Activated naive CD4-positive, alpha-beta T cell treated with anti-CD3 and anti-CD28 coated beads, Interleukin-2, amount 50 U/mL, for 72 hours (primary cell): ENCODE results near the gene IRX6. TPM values are rescaled to one million over a fixed set of nuclear protein-coding genes. Genes with fewer than 3 reads are reported as not detected.

ENCODE experiments used
- ATAC-seq, 2 donors: fragments of 150-1000 bp; cut with Tn5 transposase; 2 replicates each; pipeline ENCODE4 v1.10.0; 2021; ENCODE audit warnings: mild to moderate bottlenecking in 2 of 2, moderate library complexity in 2 of 2
- DNase-seq, 2 donors: peaks; one replicate each; pipeline ENCODE4 v3.0.0; 2021 to 2022; ENCODE audit warnings: low spot score in 2 of 2
- H3K27ac Mint-ChIP-seq, 2 donors: one replicate each; pipeline ENCODE4 v1.8.0; 2022; ENCODE audit warnings: mild to moderate bottlenecking in 2 of 2, mixed read lengths in 2 of 2
- H3K36me3 Mint-ChIP-seq, 2 donors: one replicate each; pipeline ENCODE4 v1.8.0; 2022; ENCODE audit warnings: mixed read lengths in 2 of 2
- H3K9me3 Mint-ChIP-seq, 2 donors: one replicate each; pipeline ENCODE4 v1.8.0; 2022; ENCODE audit warnings: mixed read lengths in 2 of 2
- total RNA-seq, 2 donors: library from RNA; stranded (reverse); gene quantifications; one replicate each; pipeline ENCODE4 v1.2.3, GENCODE V29; 2022

IRX6 gene
- total RNA-seq, 2 donors from 2014 or later = not detected

DNA sequence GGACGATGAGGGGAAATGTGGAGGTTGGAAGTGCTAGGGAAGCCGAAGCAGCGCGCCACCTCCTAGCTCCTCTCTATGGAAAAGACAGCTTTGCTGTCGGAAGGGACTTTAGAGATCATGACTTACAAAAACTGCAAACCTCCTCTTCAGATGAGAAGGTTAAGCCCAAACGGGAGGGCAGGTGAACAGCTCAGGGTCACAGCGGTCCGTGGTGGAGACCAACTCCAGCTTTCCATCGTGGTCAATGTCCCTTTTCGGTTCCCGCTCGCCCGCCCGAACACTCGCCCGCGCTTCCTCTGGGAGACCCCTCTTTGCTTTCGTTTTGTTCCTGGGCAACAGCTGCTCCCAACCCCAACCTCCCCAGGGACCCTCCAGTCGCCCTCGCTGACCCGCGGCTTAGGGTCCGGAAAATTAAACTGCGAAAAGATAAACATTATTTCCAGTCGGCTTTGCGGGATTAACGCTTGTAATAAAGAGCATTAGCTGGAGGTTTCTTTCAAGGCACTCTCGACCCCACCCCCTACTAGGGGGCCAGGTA, 7.7 kb downstream of the IRX6 start:
- H3K27ac Mint-ChIP-seq = no peak overlapping the region
- ATAC-seq (no peak), DNase-seq (no peak)
- peaks cover 0 to 10% of the 10 kb centered on the region in 2 donors for H3K36me3 Mint-ChIP-seq
- no peaks in the 10 kb centered on the region for H3K9me3 Mint-ChIP-seq

DNA sequence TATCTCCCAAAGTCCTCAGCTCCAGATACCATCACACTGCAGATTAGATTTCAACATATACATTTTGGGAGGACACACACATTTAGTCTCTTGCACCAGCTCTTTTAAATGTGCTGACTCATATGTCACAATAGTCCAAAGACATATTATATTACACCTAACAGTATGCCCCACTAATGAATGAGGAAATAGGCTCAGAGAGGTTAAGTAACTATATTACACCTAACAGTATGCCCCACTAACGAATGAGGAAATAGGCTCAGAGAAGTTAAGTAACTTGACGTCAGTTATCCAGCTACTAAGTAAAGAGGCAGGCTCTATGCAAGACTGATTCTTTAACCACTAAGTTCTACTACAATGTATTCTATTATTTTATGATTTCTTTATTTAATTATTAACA, 9.7 kb downstream of the IRX6 start:
- ATAC-seq (no peak), DNase-seq (no peak)
- H3K27ac Mint-ChIP-seq = no peak overlapping the region
- peaks cover 0 to 10% of the 10 kb centered on the region in 2 donors for H3K36me3 Mint-ChIP-seq
- H3K9me3 Mint-ChIP-seq = no peaks in the 10 kb centered on the region

DNA sequence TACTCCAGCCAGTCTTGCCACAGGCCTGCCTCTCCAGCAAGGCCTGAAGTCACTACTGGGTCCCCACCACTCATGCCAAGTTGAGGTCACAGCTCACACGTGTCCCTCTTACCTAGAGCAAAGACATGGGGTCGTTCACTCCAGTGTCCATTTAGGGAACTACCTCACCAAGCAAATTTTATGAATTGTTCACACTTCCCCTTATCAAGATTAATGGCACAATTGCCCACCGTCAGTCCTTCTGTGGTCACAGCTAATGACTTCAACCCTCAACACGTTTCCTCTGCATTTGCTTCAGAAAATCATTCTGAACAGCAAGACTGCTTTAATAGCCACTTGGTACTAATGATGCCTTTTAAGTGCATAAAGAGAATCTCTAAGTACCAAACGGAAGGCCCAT, 14.6 kb downstream of the IRX6 start:
- ATAC-seq (no peak), DNase-seq (no peak)
- H3K27ac Mint-ChIP-seq = no peak overlapping the region
- H3K9me3 Mint-ChIP-seq = peaks cover 0 to 5% of the 10 kb centered on the region in 2 donors
- no peaks in the 10 kb centered on the region for H3K36me3 Mint-ChIP-seq

DNA sequence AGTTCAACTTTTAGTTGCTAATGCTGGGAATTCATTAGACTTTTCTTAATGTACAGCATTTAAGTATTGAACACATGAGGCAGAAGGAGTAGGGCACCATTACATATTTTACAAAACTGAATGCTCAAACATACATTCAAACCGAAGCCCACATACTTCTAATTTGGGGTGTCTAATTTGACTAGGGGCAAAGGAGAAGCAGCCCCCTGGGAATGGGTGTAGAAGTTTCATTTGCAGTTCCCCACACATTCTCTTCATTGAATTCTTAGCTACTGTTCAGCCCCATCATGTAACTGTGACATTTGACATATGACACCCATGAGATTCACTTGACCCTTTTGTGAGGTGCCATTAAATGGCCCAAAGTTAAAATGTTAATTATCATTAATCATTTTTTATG, 16.4 kb downstream of the IRX6 start:
- H3K36me3 Mint-ChIP-seq = no peaks in the 10 kb centered on the region
- ATAC-seq (no peak), DNase-seq (no peak)
- H3K27ac Mint-ChIP-seq = no peak overlapping the region
- H3K9me3 Mint-ChIP-seq = peaks cover 0 to 5% of the 10 kb centered on the region in 2 donors

DNA sequence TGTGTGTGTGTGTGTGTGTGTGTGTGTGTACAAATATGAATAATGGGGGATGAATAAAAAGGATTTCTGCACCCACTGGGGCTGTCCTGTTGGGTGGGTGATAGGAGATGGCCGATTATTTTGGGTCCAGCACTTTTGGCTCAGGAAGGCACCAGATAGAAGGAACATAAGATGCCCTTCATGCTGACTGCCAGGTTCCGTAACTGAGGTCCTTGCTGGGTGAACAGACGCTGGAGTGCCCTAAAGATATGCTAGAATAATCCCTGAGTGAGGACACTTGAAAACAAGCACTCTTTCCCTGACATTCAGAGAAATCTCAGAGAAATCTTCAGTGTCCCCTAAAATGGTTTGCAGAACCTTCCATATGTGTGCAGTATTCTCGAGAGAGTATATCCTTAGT, 17.7 kb downstream of the IRX6 start:
- no peak for ATAC-seq
- H3K9me3 Mint-ChIP-seq = peaks cover 0 to 5% of the 10 kb centered on the region in 2 donors
- DNase-seq = no peak
- H3K36me3 Mint-ChIP-seq = no peaks in the 10 kb centered on the region
- no peak overlapping the region for H3K27ac Mint-ChIP-seq

DNA sequence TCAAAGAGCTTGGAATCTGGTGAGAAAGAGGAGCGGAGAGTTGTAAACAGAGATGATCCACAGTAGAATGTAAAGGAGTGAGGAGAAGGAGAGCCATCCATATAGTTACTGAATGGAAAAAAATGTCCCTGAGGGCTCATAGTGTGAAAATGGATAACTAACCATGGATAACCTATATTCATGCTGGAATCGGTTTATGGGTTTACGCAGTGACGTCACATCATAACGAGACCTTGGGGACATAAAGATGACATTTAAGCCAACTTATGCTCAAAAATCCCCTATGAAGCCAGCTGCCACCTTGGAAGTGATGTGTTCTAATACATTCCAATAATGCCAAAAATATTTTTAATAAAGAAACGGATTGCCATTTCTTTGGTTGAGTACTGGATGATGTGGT, 22.5 kb downstream of the IRX6 start:
- Mint-ChIP-seq H3K36me3 (no peaks in the 10 kb centered on the region), H3K27ac (no peak overlapping the region), H3K9me3 (peaks cover 0 to 5% of the 10 kb centered on the region in 2 donors)
- DNase-seq = no peak
- ATAC-seq = no peak

DNA sequence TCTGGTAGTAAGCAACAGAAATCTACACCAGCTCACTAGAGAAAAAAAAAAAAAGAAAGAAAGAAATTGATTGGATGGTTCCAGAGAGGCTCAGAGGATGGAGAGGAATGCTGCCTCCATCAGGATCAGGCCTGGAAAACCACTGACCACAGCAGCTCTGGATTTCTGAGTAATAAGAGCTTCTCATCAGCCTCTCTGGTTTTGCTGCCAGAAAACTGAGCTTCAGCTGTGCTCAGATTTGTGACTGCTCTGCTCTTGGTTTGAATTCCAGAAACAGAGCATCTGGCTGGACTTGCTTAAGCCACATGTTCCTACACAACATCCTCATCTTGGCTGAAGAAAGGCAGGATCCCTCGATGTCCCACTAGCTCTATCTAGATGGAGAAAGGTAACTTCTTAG, 25.9 kb downstream of the IRX6 start:
- H3K27ac Mint-ChIP-seq = no peak overlapping the region
- no peaks in the 10 kb centered on the region for H3K36me3 Mint-ChIP-seq
- no peak for DNase-seq
- peaks cover 0 to 5% of the 10 kb centered on the region in 2 donors for H3K9me3 Mint-ChIP-seq
- no peak for ATAC-seq

DNA sequence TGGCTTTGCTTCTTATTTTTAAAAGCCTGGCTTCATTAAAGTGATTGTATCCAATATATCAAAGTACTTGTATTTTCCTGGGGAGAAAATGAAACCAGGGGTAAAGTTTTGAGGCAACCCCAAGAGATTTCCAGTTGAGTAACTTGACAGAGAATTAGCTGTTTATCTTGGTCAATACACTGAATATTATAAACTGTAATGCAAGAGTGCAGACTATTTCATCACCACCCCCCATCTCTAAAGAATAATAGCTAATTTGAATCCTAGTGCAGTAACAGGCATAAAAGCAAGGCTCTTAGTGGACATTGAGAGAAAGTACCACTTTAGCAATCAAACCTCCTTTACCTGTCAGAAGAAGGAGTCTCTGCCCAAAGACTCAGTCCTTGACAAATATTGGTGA, 27.0 kb downstream of the IRX6 start:
- peaks cover 0 to 5% of the 10 kb centered on the region in 2 donors for H3K9me3 Mint-ChIP-seq
- ATAC-seq (no peak), DNase-seq (no peak)
- no peak overlapping the region for H3K27ac Mint-ChIP-seq
- no peaks in the 10 kb centered on the region for H3K36me3 Mint-ChIP-seq

DNA sequence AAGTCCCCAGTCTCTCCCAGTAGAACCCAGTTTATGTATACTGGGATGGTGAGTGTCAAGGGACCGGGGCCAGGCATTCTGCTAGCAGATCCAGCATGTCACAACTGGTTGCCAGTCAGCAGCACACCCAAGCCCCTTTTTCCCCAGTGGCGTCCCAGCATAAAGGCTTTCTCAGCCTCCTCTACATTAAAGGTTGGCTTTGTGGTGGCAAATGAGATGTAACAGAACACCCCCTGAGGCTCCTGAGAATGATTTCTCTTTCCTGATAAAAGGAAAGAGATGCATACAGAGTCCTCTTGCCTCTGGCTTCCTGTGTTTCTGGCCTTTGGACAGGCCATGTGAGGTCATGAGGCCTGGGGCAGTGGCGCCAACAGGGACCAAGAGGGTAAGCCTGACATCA, 27.9 kb downstream of the IRX6 start:
- no peaks in the 10 kb centered on the region for H3K36me3 Mint-ChIP-seq
- DNase-seq (no peak), ATAC-seq (no peak)
- peaks cover 0 to 5% of the 10 kb centered on the region in 2 donors for H3K9me3 Mint-ChIP-seq
- no peak overlapping the region for H3K27ac Mint-ChIP-seq

DNA sequence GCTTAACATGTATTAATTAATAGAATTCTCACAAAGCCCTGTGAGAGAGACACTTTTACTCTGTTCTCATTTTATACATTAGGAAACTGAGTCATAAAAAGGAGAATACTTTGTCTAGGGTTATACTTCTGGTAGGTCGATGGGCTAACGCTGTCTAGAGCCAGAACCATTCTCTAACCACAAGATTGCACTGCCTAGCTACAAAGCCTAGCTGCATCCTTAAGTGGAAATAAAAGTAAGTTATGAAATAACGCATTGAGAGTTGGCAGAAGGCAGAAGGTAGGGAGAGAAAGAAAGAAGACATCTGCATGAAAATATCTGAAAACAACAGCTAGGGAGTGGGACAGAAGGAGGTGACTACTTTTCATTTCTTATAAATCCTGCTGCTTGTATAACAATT, 33.2 kb downstream of the IRX6 start:
- ATAC-seq (no peak), DNase-seq (no peak)

DNA sequence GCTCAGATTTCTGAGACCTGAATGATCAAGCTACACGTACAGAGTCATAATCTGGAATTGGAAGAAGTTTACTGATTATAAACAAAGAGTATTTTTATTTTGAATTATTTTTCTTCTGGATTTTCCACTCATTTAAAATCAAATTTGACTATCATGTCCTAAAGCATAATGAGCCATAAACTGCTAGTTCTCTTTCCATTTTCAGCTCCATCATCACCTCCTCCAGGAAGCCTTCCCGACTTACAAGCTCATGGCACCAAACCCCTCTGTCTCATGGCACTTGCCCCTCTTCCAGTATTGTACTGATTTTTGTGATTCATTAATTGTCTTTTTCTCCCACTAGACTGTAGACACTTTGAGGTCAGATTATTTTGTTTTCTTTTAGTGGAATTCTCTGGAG, 35.9 kb downstream of the IRX6 start:
- H3K9me3 Mint-ChIP-seq = no peaks in the 10 kb centered on the region
- no peak for DNase-seq
- no peak for ATAC-seq
- H3K27ac Mint-ChIP-seq = no peak overlapping the region
- no peaks in the 10 kb centered on the region for H3K36me3 Mint-ChIP-seq

More for the DNA sequence above, 33.2 kb downstream of the IRX6 start:
- no peak overlapping the region for H3K27ac Mint-ChIP-seq
- no peaks in the 10 kb centered on the region for H3K36me3 Mint-ChIP-seq
- no peaks in the 10 kb centered on the region for H3K9me3 Mint-ChIP-seq

DNA sequence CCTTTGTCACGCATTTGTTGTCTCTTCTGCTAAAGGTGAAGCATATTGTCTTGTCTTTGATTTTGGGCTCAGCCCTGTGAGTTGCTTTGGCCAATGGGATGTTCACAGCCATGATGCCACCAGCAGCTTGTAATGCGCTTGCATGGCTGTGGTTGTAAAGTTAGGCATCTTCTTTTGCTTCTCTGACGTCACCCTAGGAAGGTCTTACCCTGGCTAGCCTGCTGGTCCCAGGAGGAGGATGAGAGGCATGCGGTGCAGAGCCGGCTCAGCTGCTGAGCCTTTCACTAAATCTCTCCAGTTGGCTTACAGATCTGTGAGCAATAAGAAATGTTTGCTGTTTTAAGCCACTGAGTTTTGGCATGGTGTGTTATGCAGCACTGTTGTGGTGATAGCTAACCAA, 40.8 kb downstream of the IRX6 start:
- Mint-ChIP-seq H3K9me3 (no peaks in the 10 kb centered on the region), H3K36me3 (no peaks in the 10 kb centered on the region), H3K27ac (no peak overlapping the region)
- DNase-seq (no peak), ATAC-seq (no peak)

DNA sequence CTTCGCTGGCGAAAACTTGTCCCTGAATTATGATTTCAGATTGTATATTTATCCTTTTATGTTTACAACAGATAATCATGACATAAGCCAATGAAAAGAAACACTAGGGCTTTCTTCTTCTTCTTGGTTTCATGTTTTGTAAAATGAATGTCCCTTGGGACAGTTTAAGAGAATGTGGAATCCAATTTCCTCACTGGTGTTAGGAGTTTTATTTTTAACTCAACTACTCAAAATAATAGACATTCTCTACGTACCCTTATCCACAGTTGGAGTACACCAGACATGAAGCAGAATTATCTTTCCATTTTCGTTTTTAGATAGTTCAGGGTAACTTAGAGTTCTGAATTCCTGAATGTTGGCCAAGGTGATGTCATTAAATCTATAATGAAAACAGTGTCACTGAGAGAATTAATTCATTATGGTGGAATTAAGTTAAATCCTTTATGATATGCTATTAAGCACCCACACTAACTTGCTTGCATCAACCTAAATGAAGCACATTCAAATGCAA, 43.4 kb downstream of the IRX6 start:
- H3K27ac Mint-ChIP-seq = no peak overlapping the region
- DNase-seq = no peak

DNA sequence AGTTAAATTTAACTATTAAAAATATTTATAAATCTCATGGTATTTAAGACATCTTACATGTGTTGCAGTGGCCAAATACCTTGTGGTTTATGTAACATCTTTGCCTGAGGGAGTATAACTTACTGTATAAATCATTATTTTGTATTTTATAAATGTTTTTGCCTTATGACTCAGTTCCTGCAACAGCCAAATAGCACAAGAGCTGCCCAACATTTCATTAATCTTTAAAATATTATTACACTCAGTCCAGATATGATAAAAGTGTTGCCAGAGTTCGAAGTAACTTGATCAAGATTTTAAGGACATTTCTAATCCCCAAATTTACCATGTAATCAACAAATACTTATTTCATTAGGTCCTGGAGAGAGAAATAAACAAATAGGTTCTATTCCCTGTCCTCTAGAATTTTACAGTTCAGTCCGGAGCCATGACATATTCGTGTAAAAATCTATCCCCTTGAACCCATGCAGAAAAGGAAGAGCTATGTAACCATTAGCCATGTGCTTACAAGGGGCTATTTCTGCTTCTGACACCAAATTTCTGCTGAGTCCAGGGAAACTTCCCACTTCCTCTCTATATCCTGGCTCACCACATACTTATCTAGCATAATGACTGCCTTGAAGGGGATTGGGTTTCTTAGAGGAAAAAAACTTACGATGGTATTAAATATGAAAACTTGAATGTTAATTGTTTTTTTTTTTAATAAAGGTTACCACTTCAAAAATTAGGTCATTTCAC, 44.0 kb downstream of the IRX6 start:
- no peaks in the 10 kb centered on the region for H3K9me3 Mint-ChIP-seq
- peaks cover 0 to 10% of the 10 kb centered on the region in 2 donors for H3K36me3 Mint-ChIP-seq
- no peak overlapping the region for H3K27ac Mint-ChIP-seq
- ATAC-seq = no peak
- DNase-seq = no peak

More for the DNA sequence above, 43.4 kb downstream of the IRX6 start:
- Mint-ChIP-seq H3K36me3 (peaks cover 0 to 6% of the 10 kb centered on the region in 2 donors), H3K9me3 (no peaks in the 10 kb centered on the region)
- no peak for ATAC-seq

DNA sequence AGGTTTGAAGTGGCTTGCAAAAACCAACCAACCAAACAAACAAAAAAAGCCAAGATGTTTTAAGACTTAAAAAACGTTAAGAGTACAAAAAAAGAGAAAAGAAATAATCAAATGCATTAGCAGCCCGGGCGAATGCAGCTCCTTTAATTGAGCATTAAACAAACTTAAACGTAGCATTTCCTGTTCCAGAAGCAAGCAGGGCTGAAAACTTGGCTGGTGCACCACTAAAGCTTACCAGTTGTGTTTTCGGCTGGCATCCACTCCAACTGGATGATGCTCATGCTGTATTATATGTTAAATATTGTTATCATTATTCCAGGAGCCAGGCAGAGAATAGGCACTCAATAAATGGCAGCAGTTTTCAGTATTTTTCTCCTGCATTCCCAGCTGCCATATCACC, 45.1 kb downstream of the IRX6 start:
- Mint-ChIP-seq H3K9me3 (no peaks in the 10 kb centered on the region), H3K36me3 (peaks cover 0 to 12% of the 10 kb centered on the region in 2 donors), H3K27ac (no peak overlapping the region)
- ATAC-seq (no peak), DNase-seq (no peak)

DNA sequence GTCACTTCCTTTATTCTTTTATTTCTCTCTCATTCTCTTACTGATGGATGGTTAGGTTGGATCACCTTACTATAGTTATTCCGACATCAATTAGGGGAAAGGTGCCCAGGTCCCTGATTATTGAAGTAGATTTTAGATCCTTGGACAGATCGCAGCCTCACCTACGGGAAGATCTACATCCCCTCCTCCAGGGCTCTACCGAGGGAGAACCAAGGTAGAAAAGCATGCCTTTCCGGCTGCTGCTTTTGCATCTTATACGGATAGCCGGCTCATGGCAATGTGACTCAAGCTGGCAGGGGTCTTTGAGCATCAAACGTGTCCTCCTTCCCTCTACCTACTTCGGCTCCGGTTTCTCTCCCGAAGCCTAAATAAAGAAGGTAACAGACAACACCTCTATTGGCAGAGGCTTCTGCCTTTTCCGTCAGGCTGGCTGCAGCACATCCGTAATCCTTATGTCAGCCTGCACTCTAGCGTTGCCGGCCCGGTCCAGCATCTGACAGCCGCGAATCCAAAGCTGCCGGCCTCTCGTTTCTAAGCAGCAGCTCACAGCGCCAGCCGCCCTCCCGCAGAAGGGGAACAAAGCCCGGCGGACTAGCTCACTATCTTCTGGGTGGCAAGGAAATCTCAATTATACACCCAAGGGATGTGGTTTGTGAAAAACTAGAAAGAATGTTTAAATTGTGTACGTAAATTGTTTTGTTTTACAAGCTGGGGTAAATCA, 46.9 kb downstream of the IRX6 start:
- DNase-seq = peak in 1 of 2 donors; percentile 3
- H3K9me3 Mint-ChIP-seq = no peaks in the 10 kb centered on the region
- H3K36me3 Mint-ChIP-seq = peaks cover 0 to 12% of the 10 kb centered on the region in 2 donors
- peak in 1 of 2 donors; percentile 34 for ATAC-seq
- no peak overlapping the region for H3K27ac Mint-ChIP-seq

DNA sequence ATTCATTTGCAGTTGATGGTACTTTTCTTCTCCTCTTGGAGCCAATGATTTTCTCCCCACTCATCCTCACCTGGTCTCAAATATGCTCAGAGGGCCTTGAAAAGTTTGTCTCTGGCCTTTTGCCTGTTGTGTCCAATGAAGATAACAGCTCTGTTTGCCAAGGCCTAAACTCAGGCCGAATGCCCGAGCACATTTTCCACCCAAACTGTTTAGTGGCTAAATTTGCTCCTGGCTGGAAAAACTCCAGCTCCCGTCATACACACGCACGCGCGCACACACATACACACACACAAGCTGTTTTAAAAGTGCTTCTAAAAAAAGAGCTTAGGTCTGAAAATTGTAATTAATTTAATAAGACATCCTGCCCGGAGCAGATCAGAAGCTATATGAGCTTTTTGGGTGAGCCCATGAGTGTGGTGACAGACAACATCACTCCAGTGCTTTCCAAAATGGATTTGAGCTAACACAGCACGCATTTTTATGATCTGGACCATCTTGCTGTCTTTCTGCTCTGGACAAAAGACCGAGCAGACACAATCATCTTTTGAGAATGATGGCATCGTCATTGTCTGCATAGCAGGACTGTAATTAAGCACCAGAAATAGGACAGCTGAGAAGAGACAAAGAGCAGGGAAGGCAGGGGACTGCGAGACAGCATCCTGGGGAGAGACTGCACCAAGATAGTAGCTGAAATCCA, 48.9 kb downstream of the IRX6 start:
- no peak overlapping the region for H3K27ac Mint-ChIP-seq
- DNase-seq (no peak), ATAC-seq (no peak)
- peaks cover 0 to 12% of the 10 kb centered on the region in 2 donors for H3K36me3 Mint-ChIP-seq
- H3K9me3 Mint-ChIP-seq = no peaks in the 10 kb centered on the region
